ENCODE measurements around the gene TYW1.
"Not testable (repeated sequence)": the region's sequence is repeated elsewhere in the genome, so short reads cannot be mapped to it uniquely, and the experiment has no call there.

GRCh38 chr7:66989552-66989951 lies 7.1 kb upstream of the TYW1 start:
- not testable (repeated sequence) for TF ChIP-seq CTCF (conservative IDR thresholded peaks at IDR 0.05; ENCODE audit: low read depth, low read length); POLR2A (IDR thresholded peaks at IDR 0.05; ENCODE audit: low read depth, low read length); USF2 (IDR thresholded peaks at IDR 0.05; ENCODE audit: low read depth, low read length); SMC3 (IDR thresholded peaks at IDR 0.05; ENCODE audit: low read depth, low read length); CHD1 (IDR thresholded peaks at IDR 0.05; ENCODE audit: low read depth, low read length); CEBPB (IDR thresholded peaks at IDR 0.05; ENCODE audit: low read depth, low read length); MAFK (IDR thresholded peaks at IDR 0.05; ENCODE audit: low read depth, low read length); RAD21 (IDR thresholded peaks at IDR 0.05; ENCODE audit: low read length); RFX5 (IDR thresholded peaks at IDR 0.05; ENCODE audit: low read depth, low read length); RCOR1 (IDR thresholded peaks at IDR 0.05; ENCODE audit: insufficient replicate concordance, low read length); FOS (IDR thresholded peaks at IDR 0.05; ENCODE audit: low read depth, low read length)
